GM21723 (cell line): ENCODE measurements around the gene SPATA31C1.
"Not testable (repeated sequence)": the region's sequence is repeated elsewhere in the genome, so short reads cannot be mapped to it uniquely, and the experiment has no call there.

Experiments used
- ATAC-seq: cut with Tn5 transposase; IDR thresholded peaks from one replicate; pipeline ENCODE4 v1.9.1; 2021; ENCODE audit warnings: mild to moderate bottlenecking, moderate library complexity; ENCODE audit not compliant: unreplicated experiment

SPATA31C1 gene

GRCh38 chr9:87886210-87886932, 31.4 kb upstream of the SPATA31C1 start:
- ATAC-seq = no peak

- no peak for ATAC-seq
These were observed 30.7 kb upstream of the SPATA31C1 start for GRCh38 chr9:87886933-87887505.

- no peak for ATAC-seq
These were observed 29.9 kb upstream of the SPATA31C1 start for GRCh38 chr9:87887661-87888480.

- ATAC-seq = no peak
These were observed 29.3 kb upstream of the SPATA31C1 start for GRCh38 chr9:87888501-87888900.

GRCh38 chr9:87889065-87889881, 28.5 kb upstream of the SPATA31C1 start:
- no peak for ATAC-seq

- ATAC-seq = no peak
These were observed 27.9 kb upstream of the SPATA31C1 start for GRCh38 chr9:87889882-87890252.

- no peak for ATAC-seq
These were observed 26.9 kb upstream of the SPATA31C1 start for GRCh38 chr9:87890837-87891236.

GRCh38 chr9:87891754-87892153, 26.0 kb upstream of the SPATA31C1 start:
- no peak for ATAC-seq

GRCh38 chr9:87892956-87893355, 24.8 kb upstream of the SPATA31C1 start:
- ATAC-seq = no peak

- no peak for ATAC-seq
These were observed 22.6 kb upstream of the SPATA31C1 start for GRCh38 chr9:87894998-87895625.

GRCh38 chr9:87896891-87897290, 20.9 kb upstream of the SPATA31C1 start:
- no peak for ATAC-seq

- ATAC-seq = no peak
These were observed 19.6 kb upstream of the SPATA31C1 start for GRCh38 chr9:87898151-87898550.

- ATAC-seq = not testable (repeated sequence)
These were observed 15.4 kb upstream of the SPATA31C1 start for GRCh38 chr9:87902371-87902770.

GRCh38 chr9:87909310-87910041, 8.3 kb upstream of the SPATA31C1 start:
- ATAC-seq = no peak

GRCh38 chr9:87910821-87911220, 6.9 kb upstream of the SPATA31C1 start:
- ATAC-seq = no peak

- not testable (repeated sequence) for ATAC-seq
These were observed 1.3 kb downstream of the SPATA31C1 start for GRCh38 chr9:87919013-87919412.

- ATAC-seq = not testable (repeated sequence)
These were observed 3.8 kb downstream of the SPATA31C1 start for GRCh38 chr9:87921561-87921960.

- not testable (repeated sequence) for ATAC-seq
These were observed 5.2 kb downstream of the SPATA31C1 start for GRCh38 chr9:87923012-87923411.

- ATAC-seq = not testable (repeated sequence)
These were observed 7.1 kb downstream of the SPATA31C1 start for GRCh38 chr9:87924851-87925250.

- ATAC-seq = not testable (repeated sequence)
These were observed 11.4 kb downstream of the SPATA31C1 start for GRCh38 chr9:87929152-87929551.
